Body of pancreas (tissue), 4 donors: ENCODE data around the gene ANKRD33. TPM values are rescaled to one million over a fixed set of nuclear protein-coding genes. Genes with fewer than 3 reads are reported as not detected.

ENCODE experiments used
- ATAC-seq: fragments of 150-250 bp; one replicate; pipeline ENCODE4 v1.9.1; 2016
- DNase-seq, 4 donors: peaks; one replicate each; pipeline ENCODE4 v3.0.0-alpha.2; 2019
- H3K27ac ChIP-seq, 4 donors: fragments of 200-600 bp; sonication (generic); 1 replicate in 3 of 4; 2 replicates in 1 of 4; pipeline versions ENCODE4 v1.5.1 to v1.6.1; 2016 to 2019; ENCODE audit warnings: mild to moderate bottlenecking in 1 of 4, mixed read lengths in 1 of 4, moderate library complexity in 1 of 4
- H3K27me3 ChIP-seq, 2 donors: fragments of 200-600 bp; sonication (generic); one replicate each; pipeline ENCODE4 v1.6.0; 2016; ENCODE audit warnings: mild to moderate bottlenecking in 1 of 2
- H3K36me3 ChIP-seq, 2 donors: fragments of 200-600 bp; sonication (generic); replicated peaks in 1 of 2; 2 replicates each; pipeline ENCODE4 v1.5.1; 2016; ENCODE audit warnings: low read depth in 2 of 2; ENCODE audit not compliant: insufficient read depth in 1 of 2
- H3K4me1 ChIP-seq: fragments of 200-600 bp; sonication (generic); one replicate; pipeline ENCODE4 v1.6.0; 2016
- H3K4me3 ChIP-seq, 2 donors: fragments of 200-600 bp; sonication (generic); 1 replicate in 1 of 2; 2 replicates in 1 of 2; pipeline ENCODE4 v1.5.1; 2016 to 2019
- H3K9me3 ChIP-seq, 3 donors: fragments of 200-600 bp; sonication (generic); 1 replicate in 2 of 3; 2 replicates in 1 of 3; pipeline ENCODE4 v1.5.1; 2016
- CTCF ChIP-seq, 7 experiments: fragments of 450-650 bp in 4 of 7; fragments of 200-600 bp in 3 of 7; sonication (generic) in 3 of 7; IDR thresholded peaks; one replicate each; pipeline ENCODE4 v1.5.1; 2016 to 2019; ENCODE audit warnings: antibody characterized with exemption in 7 of 7
- POLR2A ChIP-seq, 3 donors: fragments of 450-650 bp; IDR thresholded peaks; one replicate each; pipeline ENCODE4 v1.6.1; 2016; ENCODE audit warnings: antibody characterized with exemption in 3 of 3, mild to moderate bottlenecking in 2 of 3
- WGBS, 2 donors: methylation state at CpG; one replicate each; pipeline ENCODE4 v1.1.5; 2017; 5-methylcytosine and 5-hydroxymethylcytosine counted together
- intact Hi-C: fragments of 100-400 bp; cut with DNase I; formaldehyde crosslinking; loops from one replicate; pipeline ENCODE4 v1.15.1; 2023
- total RNA-seq, 2 donors: library from RNA; depleted of rRNA; stranded (reverse); fragments of >200 nt; gene quantifications; one replicate each; pipeline ENCODE4 v1.1.0, GENCODE V29; 2016

The ANKRD33 gene
- total RNA-seq, 2 donors from 2014 or later: not detected

- ATAC-seq (no peak), DNase-seq (no peak)
- H3K27ac ChIP-seq: no peak overlapping the region
- peaks cover 4% of the 10 kb centered on the region for H3K4me1 ChIP-seq
- intact Hi-C loops: no loop called here
- no peak overlapping the region for H3K4me3 ChIP-seq
- no peaks in the 10 kb centered on the region for H3K36me3 ChIP-seq
- WGBS, 2 donors: 52 to 63% methylated on average over 2 to 6 of the region's 6 CpGs
- peaks cover 0 to 16% of the 10 kb centered on the region in 2 donors for H3K27me3 ChIP-seq
- no peaks in the 10 kb centered on the region for H3K9me3 ChIP-seq
- TF ChIP-seq CTCF (IDR thresholded peaks at IDR 0.05): no peak
- TF ChIP-seq POLR2A (IDR thresholded peaks at IDR 0.05): no peak
Measured at GRCh38 chr12:51841727-51842126, 46.2 kb upstream of the ANKRD33 start.

DNA sequence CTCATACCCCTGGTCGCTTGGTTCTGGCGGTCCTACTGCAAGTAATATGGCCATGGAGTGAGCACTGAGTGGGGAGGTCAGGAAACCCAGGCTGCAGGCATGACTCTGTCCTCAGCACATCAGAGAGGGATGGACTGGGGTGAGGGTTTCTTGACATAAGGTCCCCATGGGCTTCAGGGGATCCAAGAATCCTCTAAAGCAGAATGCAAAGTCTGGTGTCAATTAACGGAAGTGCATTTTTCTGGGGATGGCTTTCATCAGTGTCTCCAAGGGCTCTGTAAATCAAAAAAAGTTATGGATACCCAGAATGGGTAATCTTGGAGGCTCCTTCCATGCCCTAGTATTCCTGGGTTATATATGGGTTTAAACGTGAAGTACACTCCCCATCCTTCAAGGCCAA is 43.0 kb upstream of the ANKRD33 start:
- intact Hi-C loops: no loop called here
- Histone ChIP-seq H3K27me3 (peaks cover 0 to 32% of the 10 kb centered on the region in 2 donors), H3K4me3 (no peak overlapping the region), H3K36me3 (no peaks in the 10 kb centered on the region), H3K27ac (no peak overlapping the region), H3K4me1 (peaks cover 21% of the 10 kb centered on the region), H3K9me3 (no peaks in the 10 kb centered on the region)
- 72 to 84% methylated on average over 3 to 4 of the region's 4 CpGs for WGBS, 2 donors
- ATAC-seq (no peak), DNase-seq (no peak)
- TF ChIP-seq CTCF (IDR thresholded peaks at IDR 0.05): no peak
- TF ChIP-seq POLR2A (IDR thresholded peaks at IDR 0.05): no peak

DNA sequence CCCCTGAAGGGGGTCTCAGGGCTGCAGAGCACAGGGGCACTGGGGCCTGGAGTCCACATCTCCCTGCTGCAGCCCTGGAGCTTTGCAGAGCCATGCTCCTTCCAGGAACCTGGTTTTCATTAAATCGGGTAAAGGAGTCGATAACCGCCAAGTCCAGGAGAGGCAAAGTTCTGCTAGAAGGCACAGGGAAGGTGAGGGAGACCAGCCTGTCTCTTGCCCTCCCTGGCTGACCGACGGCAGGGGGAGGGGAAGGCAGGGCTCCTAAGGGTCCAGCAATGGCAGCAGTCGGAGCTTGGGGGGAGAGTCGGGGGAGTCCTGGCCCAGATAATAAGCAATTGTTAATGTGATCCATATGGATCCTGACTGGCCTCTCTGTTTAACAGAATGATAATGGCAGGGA is 42.4 kb upstream of the ANKRD33 start:
- no peak for DNase-seq
- no peak overlapping the region for H3K4me3 ChIP-seq
- H3K4me1 ChIP-seq: peaks cover 21% of the 10 kb centered on the region
- WGBS, 2 donors: 43 to 46% methylated on average over 4 to 7 of the region's 7 CpGs
- TF ChIP-seq CTCF (IDR thresholded peaks at IDR 0.05) (no peak), POLR2A (IDR thresholded peaks at IDR 0.05) (no peak)
- no peaks in the 10 kb centered on the region for H3K36me3 ChIP-seq
- no peaks in the 10 kb centered on the region for H3K9me3 ChIP-seq
- intact Hi-C loops: no loop called here
- ATAC-seq: no peak
- no peak overlapping the region for H3K27ac ChIP-seq
- H3K27me3 ChIP-seq: peaks cover 0 to 32% of the 10 kb centered on the region in 2 donors

GRCh38 chr12:51846271-51846691 is 41.6 kb upstream of the ANKRD33 start:
- WGBS, 2 donors: 79 to 81% methylated on average over 10 to 15 of the region's 15 CpGs
- H3K27ac ChIP-seq: no peak overlapping the region
- H3K27me3 ChIP-seq: peaks cover 0 to 32% of the 10 kb centered on the region in 2 donors
- no peak overlapping the region for H3K4me3 ChIP-seq
- no peak for TF ChIP-seq CTCF (IDR thresholded peaks at IDR 0.05)
- TF ChIP-seq POLR2A (IDR thresholded peaks at IDR 0.05): no peak
- intact Hi-C loops: no loop called here
- DNase-seq: no peak
- no peaks in the 10 kb centered on the region for H3K9me3 ChIP-seq
- peaks cover 21% of the 10 kb centered on the region for H3K4me1 ChIP-seq
- H3K36me3 ChIP-seq: no peaks in the 10 kb centered on the region
- ATAC-seq: no peak

- ATAC-seq (peak; percentile 40), DNase-seq (peak; percentile 21 to 59 (median 34))
- H3K27ac ChIP-seq: peak overlapping the region in 1 of 4 donors; percentile 0
- H3K27me3 ChIP-seq: peaks cover 0 to 32% of the 10 kb centered on the region in 2 donors
- H3K4me1 ChIP-seq: peaks cover 21% of the 10 kb centered on the region
- H3K36me3 ChIP-seq: no peaks in the 10 kb centered on the region
- intact Hi-C loops: no loop called here
- peak overlapping the region; percentile 2 to 12 for H3K4me3 ChIP-seq
- no peaks in the 10 kb centered on the region for H3K9me3 ChIP-seq
- no peak for TF ChIP-seq CTCF (IDR thresholded peaks at IDR 0.05)
- no peak for TF ChIP-seq POLR2A (IDR thresholded peaks at IDR 0.05)
- 0 to 1% methylated on average over 3 to 53 of the region's 59 CpGs for WGBS, 2 donors
Measured at GRCh38 chr12:51846911-51847642, 40.8 kb upstream of the ANKRD33 start.
